Glutamatergic neuron (in vitro differentiated cells): Measurements from ENCODE around the gene TNIP3. TPM values are rescaled to one million over a fixed set of nuclear protein-coding genes. Genes with fewer than 3 reads are reported as not detected.

Source experiments
- DNase-seq: peaks from one replicate; pipeline ENCODE4 v3.0.0; 2022
- H3K27ac Mint-ChIP-seq: one replicate; pipeline ENCODE4 v1.8.0; 2020; ENCODE audit warnings: mild to moderate bottlenecking, mixed read lengths, inconsistent platforms; ENCODE audit not compliant: unreplicated experiment
- H3K27me3 Mint-ChIP-seq: one replicate; pipeline ENCODE4 v1.8.0; 2020; ENCODE audit warnings: mild to moderate bottlenecking, moderate library complexity, mixed read lengths, inconsistent platforms; ENCODE audit not compliant: unreplicated experiment
- H3K36me3 Mint-ChIP-seq: one replicate; pipeline ENCODE4 v1.8.0; 2020; ENCODE audit warnings: mild to moderate bottlenecking, mixed read lengths, inconsistent platforms; ENCODE audit not compliant: unreplicated experiment
- H3K4me1 Mint-ChIP-seq: one replicate; pipeline ENCODE4 v1.8.0; 2020; ENCODE audit warnings: mild to moderate bottlenecking, low read depth, mixed read lengths, inconsistent platforms; ENCODE audit not compliant: unreplicated experiment
- H3K4me3 Mint-ChIP-seq: one replicate; pipeline ENCODE4 v1.8.0; 2020; ENCODE audit warnings: mild to moderate bottlenecking, mixed read lengths, inconsistent platforms; ENCODE audit not compliant: unreplicated experiment
- H3K9me3 Mint-ChIP-seq: one replicate; pipeline ENCODE4 v1.8.0; 2020; ENCODE audit warnings: mild to moderate bottlenecking, moderate library complexity, mixed read lengths, inconsistent platforms; ENCODE audit not compliant: unreplicated experiment
- CTCF ChIP-seq: fragments of 200-600 bp; sonication (generic); IDR thresholded peaks from one replicate; pipeline ENCODE4 v1.5.0; 2021; ENCODE audit not compliant: partially characterized antibody, unreplicated experiment
- total RNA-seq: library from RNA; stranded (reverse); fragmentation: NEBNext Ultra II Directional; extraction: Animal tissue kit (Norgen Biotek cat#: 25700); gene quantifications from one replicate; pipeline ENCODE4 v1.2.1, GENCODE V29; 2021; ENCODE audit not compliant: unreplicated experiment

TNIP3 gene
- total RNA-seq, 1 donor from 2014 or later = not detected

- Mint-ChIP-seq H3K36me3 (no peaks in the 10 kb centered on the region), H3K27ac (no peak overlapping the region)
Observed at GRCh38 chr4:121118344-121118743, 45.8 kb downstream of the TNIP3 start.

GRCh38 chr4:121114756-121115155 lies 49.4 kb downstream of the TNIP3 start:
- no peak overlapping the region for H3K27ac Mint-ChIP-seq
- H3K4me1 Mint-ChIP-seq = no peaks in the 10 kb centered on the region
- H3K9me3 Mint-ChIP-seq = no peaks in the 10 kb centered on the region
- H3K36me3 Mint-ChIP-seq = no peaks in the 10 kb centered on the region
- no peak for DNase-seq
- no peak for TF ChIP-seq CTCF
- no peaks in the 10 kb centered on the region for H3K27me3 Mint-ChIP-seq
- H3K4me3 Mint-ChIP-seq = no peak overlapping the region

More at GRCh38 chr4:121118344-121118743, 45.8 kb downstream of the TNIP3 start:
- no peak for DNase-seq
- Mint-ChIP-seq H3K9me3 (no peaks in the 10 kb centered on the region), H3K4me3 (no peak overlapping the region), H3K27me3 (no peaks in the 10 kb centered on the region), H3K4me1 (no peaks in the 10 kb centered on the region)
- TF ChIP-seq CTCF = no peak

- H3K4me1 Mint-ChIP-seq = no peaks in the 10 kb centered on the region
- peak; percentile 76 for TF ChIP-seq CTCF
- no peaks in the 10 kb centered on the region for H3K9me3 Mint-ChIP-seq
- H3K36me3 Mint-ChIP-seq = no peaks in the 10 kb centered on the region
- no peak for DNase-seq
- H3K27ac Mint-ChIP-seq = no peak overlapping the region
- H3K27me3 Mint-ChIP-seq = no peaks in the 10 kb centered on the region
- H3K4me3 Mint-ChIP-seq = no peak overlapping the region
Observed at GRCh38 chr4:121112530-121112929, 51.6 kb downstream of the TNIP3 start.

- H3K27me3 Mint-ChIP-seq = no peaks in the 10 kb centered on the region
- no peaks in the 10 kb centered on the region for H3K36me3 Mint-ChIP-seq
- H3K9me3 Mint-ChIP-seq = no peaks in the 10 kb centered on the region
- no peak overlapping the region for H3K27ac Mint-ChIP-seq
- no peak for TF ChIP-seq CTCF
- DNase-seq = no peak
- H3K4me3 Mint-ChIP-seq = no peak overlapping the region
- no peaks in the 10 kb centered on the region for H3K4me1 Mint-ChIP-seq
Observed at GRCh38 chr4:121108557-121108956, 55.6 kb downstream of the TNIP3 start.

GRCh38 chr4:121107507-121107906 lies 56.6 kb downstream of the TNIP3 start:
- no peak overlapping the region for H3K4me3 Mint-ChIP-seq
- H3K9me3 Mint-ChIP-seq = no peaks in the 10 kb centered on the region
- no peaks in the 10 kb centered on the region for H3K4me1 Mint-ChIP-seq
- no peak for TF ChIP-seq CTCF
- H3K27me3 Mint-ChIP-seq = no peaks in the 10 kb centered on the region
- no peak overlapping the region for H3K27ac Mint-ChIP-seq
- H3K36me3 Mint-ChIP-seq = no peaks in the 10 kb centered on the region
- no peak for DNase-seq
